Measurements from ENCODE around the gene ATRNL1.
"Not testable (repeated sequence)": the region's sequence is repeated elsewhere in the genome, so short reads cannot be mapped to it uniquely, and the experiment has no call there.

Gene ATRNL1

DNA sequence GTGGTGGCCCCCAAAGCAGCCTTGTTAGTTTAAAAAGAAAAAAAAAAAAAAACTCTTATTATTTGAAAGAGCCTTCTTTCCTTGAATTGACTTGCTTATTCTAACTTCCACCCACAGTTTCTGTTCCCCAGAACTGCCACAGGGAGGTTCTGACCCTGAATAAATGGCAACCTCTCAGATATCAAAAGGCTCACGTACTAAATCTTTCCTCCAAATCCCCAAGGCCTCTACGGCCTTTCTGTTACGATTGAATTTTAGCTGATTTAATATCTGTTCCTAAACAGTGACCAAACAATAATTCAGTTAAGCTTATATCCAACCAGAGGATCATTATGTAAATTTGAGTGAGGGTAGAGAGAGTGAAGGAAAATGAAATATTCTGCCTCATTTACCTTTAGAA lies 697.1 kb downstream of the ATRNL1 start:
- DNase-seq, result no peak

GRCh38 chr10:115795964-115796363 lies 702.8 kb downstream of the ATRNL1 start:
- DNase-seq, result no peak

DNA sequence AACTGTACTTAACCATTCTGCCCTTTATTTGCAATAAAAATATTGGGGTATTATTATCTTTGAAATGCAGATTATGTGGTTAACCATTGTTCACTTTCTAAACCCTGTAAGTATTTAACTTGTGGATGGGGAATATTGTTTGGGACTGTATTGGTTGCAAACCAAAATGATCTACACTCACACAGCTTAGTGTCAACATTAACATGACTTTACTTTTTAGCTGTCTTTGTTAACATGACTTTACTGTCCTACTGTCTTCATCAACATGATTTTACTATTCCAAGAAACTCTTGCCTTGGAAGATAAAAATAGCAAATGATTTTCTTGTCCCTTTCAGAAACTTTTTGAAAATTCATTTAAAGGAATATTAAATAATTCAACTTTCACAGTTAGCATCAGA lies 708.3 kb downstream of the ATRNL1 start:
- no peak for DNase-seq

DNA sequence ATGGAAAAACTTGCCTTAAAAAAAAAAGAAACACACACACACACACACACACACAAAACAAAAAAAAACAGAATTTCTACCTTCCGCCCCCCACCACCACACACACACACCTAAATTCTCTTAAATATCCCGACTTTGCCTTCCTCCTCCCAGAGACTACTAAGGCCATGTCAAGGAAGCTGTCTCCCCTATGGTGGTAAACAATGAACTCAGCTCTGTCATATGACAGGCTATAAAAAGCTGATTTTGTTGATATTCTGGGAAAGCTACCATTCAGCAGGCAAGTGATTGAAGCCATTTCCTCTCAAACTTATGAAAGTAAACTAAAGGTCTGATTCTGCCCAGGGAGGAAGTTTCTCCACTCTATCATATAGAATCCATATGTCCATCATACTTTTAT lies 708.8 kb downstream of the ATRNL1 start:
- no peak for DNase-seq

- no peak for DNase-seq
These were observed 709.7 kb downstream of the ATRNL1 start for GRCh38 chr10:115802911-115803310.

DNA sequence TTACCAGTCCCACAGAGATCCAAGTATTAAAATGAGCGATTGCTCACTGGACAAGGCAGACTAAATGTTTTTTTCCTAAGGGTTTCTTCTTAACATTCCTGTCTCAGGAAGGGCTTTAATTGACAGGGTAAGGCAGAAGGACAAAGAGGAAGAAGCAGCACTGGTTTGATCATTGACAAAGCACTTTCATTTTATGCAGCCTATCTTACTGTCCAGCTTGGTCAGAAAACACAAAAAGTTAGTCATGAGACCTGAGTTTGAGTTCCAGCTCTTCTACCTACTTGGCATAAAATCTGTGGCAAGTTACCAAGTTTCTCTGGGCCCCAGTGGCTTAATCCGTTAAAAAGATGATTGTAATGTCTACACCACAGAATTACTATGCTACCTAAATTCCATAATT lies 721.4 kb downstream of the ATRNL1 start:
- DNase-seq, result no peak

GRCh38 chr10:115818012-115818411 lies 724.8 kb downstream of the ATRNL1 start:
- no peak for DNase-seq

GRCh38 chr10:115826396-115826795 lies 733.2 kb downstream of the ATRNL1 start:
- DNase-seq, result no peak

DNA sequence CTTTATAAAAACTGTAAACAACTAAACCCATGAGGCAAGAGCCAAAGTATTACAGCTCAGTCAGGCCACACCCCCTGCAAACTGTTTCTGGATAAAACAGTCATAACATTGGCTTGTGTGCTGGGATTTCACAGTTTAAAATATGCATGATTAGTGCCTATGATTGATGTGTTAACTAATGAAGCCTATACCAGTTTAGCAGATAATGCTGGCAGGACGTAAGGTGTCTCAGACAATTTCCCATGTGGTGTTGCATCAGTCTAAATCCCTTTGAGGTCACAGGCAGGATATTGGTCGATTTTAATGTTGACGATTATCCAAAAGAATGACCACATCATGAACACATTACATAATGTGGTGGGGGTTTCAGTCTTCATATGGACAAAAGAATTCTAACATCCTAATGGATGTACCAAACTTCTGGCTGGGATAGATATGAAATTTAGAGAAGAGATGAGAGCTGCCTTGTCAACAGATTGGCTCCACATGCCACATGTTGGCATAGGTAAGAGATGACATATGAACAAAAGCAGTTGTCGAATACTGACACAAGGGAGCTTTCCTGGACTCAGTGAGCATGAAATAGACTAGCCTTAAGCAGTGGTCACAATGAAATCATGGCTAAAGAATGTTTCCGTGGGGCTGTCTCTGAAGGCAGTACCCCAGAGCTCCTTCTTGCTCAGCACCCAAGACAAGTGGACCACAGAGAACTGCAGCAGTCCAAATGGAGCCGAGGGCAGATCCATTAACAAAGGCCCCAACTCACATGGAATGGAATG lies 734.3 kb downstream of the ATRNL1 start:
- DNase-seq, result no peak

GRCh38 chr10:115828182-115828581 lies 735.0 kb downstream of the ATRNL1 start:
- not testable (repeated sequence) for DNase-seq

GRCh38 chr10:115829521-115830205 lies 736.5 kb downstream of the ATRNL1 start:
- DNase-seq, result no peak

DNA sequence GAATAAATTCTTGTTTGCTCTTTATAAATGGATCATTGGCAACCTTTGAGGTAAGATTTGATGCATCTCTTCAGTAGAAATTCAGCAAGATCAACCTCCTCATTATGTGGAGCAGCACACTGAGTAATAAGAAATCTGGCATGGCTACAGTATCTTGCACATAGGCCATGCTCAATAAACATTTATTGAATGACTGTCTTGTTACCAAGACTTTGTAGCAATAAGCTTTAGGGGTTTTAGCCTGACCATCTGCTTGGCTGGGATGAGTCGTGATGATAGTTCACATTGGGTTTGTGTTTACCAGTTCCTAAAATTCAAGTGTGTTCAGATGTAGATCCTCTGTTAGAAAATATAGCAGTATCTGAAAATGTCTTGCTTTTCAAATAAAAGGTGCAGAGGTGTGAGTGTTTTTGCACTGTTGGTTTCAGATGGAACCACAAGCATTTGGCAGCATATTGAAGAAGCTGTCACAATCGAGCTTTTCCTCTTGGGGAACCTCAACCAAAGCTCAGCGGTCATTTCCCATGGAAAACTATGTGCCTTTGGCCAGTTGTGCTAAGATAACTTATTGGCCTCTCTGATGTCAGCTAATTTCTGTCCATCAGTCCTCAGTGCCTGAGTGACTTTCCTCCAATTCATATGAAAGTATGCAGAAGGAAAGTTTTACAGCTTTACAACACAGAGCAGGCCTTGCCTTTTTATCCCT lies 737.3 kb downstream of the ATRNL1 start:
- no peak for DNase-seq

- DNase-seq, result no peak
These were observed 737.9 kb downstream of the ATRNL1 start for GRCh38 chr10:115831016-115831415.

- DNase-seq, result no peak
These were observed 740.0 kb downstream of the ATRNL1 start for GRCh38 chr10:115833119-115833518.

GRCh38 chr10:115844591-115844990 lies 751.4 kb downstream of the ATRNL1 start:
- DNase-seq, result no peak

GRCh38 chr10:115845921-115846320 lies 752.8 kb downstream of the ATRNL1 start:
- no peak for DNase-seq

GRCh38 chr10:115846528-115846927 lies 753.4 kb downstream of the ATRNL1 start:
- no peak for DNase-seq

- no peak for DNase-seq
These were observed 756.0 kb downstream of the ATRNL1 start for GRCh38 chr10:115849197-115849596.

GRCh38 chr10:115850666-115851065 lies 757.5 kb downstream of the ATRNL1 start:
- DNase-seq, result no peak

DNA sequence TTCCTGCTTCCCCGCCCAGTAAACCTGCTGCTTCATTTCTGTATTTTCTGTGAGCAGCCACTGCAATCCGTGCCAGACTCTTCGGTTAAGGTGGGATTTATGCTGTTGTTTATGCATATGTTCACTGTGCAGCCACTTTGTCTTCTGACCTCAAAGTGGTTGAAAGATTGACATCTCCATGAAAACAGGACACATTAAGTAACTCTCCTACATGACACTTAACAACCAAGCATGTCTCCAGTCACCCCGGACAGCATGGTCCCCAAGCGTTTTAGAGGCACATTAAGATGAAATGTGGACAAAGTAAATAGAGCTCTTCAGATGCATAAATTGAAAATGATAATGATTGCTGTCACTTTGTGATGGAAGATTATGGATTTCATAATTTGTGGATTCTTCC lies 758.5 kb downstream of the ATRNL1 start:
- no peak for DNase-seq

GRCh38 chr10:115854740-115855435 lies 761.7 kb downstream of the ATRNL1 start:
- no peak for DNase-seq

GRCh38 chr10:115856580-115856979 lies 763.4 kb downstream of the ATRNL1 start:
- no peak for DNase-seq

GRCh38 chr10:115857856-115858255 lies 764.7 kb downstream of the ATRNL1 start:
- no peak for DNase-seq

Measured in activated CD4-positive, CD25-positive, alpha-beta regulatory T cell treated with anti-CD3 and anti-CD28 coated beads, Interleukin-2, amount 50 U/mL, for 72 hours (primary cell).